HCT116 (cell line): ENCODE results near the gene GOLT1A. TPM values are rescaled to one million over a fixed set of nuclear protein-coding genes. Genes with fewer than 3 reads are reported as not detected.

ENCODE experiments used
- ATAC-seq: fragments of 200-7000 bp; cut with Tn5 transposase; 2 replicates; pipeline ENCODE4 v1.9.1; 2020; ENCODE audit warnings: mild to moderate bottlenecking, moderate library complexity
- BruUV-seq: library from RNA; stranded (reverse); fragments of 400-500 nt; replicated peaks from 2 replicates; lab custom pipeline; 2021; lab: Mats Ljungman, UMichigan
- CTCF ChIA-PET: fragments of 300-600 bp; sonication (Branson Sonifier 250); formaldehyde crosslinking; loops from one replicate; lab custom pipeline; 2021; ENCODE audit warnings: antibody characterized with exemption; lab: Charles Lee
- POLR2A ChIA-PET: fragments of 300-600, 350-600 bp; sonication (Branson Sonifier 250); formaldehyde crosslinking; loops from one replicate; lab custom pipeline; 2021; ENCODE audit warnings: antibody characterized with exemption; lab: Charles Lee
- RAD21 ChIA-PET, 2 experiments: fragments of 300-600 bp; sonication (Branson Sonifier 250); formaldehyde crosslinking; loops; one replicate each; lab custom pipeline; 2023; ENCODE audit warnings: low total read pairs in 2 of 2; ENCODE audit not compliant: uncharacterized antibody in 2 of 2, unreplicated experiment in 2 of 2, low non-redundant PET in 1 of 2; lab: Charles Lee
- DNase-seq: peaks from one replicate; pipeline ENCODE4 v3.0.0-alpha.2; 2010; ENCODE audit warnings: low read depth, low spot score
- H2AFZ ChIP-seq: fragments of 200-600 bp; shearing (Covaris generic), sonication (generic); 2 replicates; pipeline ENCODE4 v1.6.1; 2017; ENCODE audit warnings: low read depth, mixed run types, mixed read lengths, antibody characterized with exemption, low read length; ENCODE audit not compliant: poor library complexity, severe bottlenecking
- H3K27ac ChIP-seq: 2 replicates; pipeline ENCODE4 v1.5.1; 2012; ENCODE audit warnings: low read depth, low read length
- H3K27me3 ChIP-seq: fragments of 200-600 bp; sonication (generic); 2 replicates; pipeline ENCODE4 v1.6.1; 2016; ENCODE audit warnings: mixed run types, low read length, mixed read lengths; ENCODE audit not compliant: insufficient read depth
- H3K36me3 ChIP-seq, 2 experiments: fragments of 200-500 bp in 1 of 2; fragments of 200-600 bp in 1 of 2; sonication (Bioruptor generic) in 1 of 2; sonication (generic) in 1 of 2; 2 replicates each; pipeline versions ENCODE4 v1.5.1 to v1.6.1; 2014 to 2016; ENCODE audit warnings: low read length in 2 of 2, inconsistent platforms in 1 of 2, mixed read lengths in 1 of 2, mixed run types in 1 of 2; ENCODE audit not compliant: insufficient read depth in 2 of 2, control insufficient read depth in 1 of 2
- H3K4me1 ChIP-seq, 2 experiments: fragments of 200-600 bp in 1 of 2; sonication (generic) in 1 of 2; 2 replicates each; pipeline versions ENCODE4 v1.5.1 to v1.6.1; 2012 to 2017; ENCODE audit warnings: low read length in 2 of 2, inconsistent platforms in 1 of 2, mild to moderate bottlenecking in 1 of 2, mixed read lengths in 1 of 2, mixed run types in 1 of 2, moderate library complexity in 1 of 2; ENCODE audit not compliant: insufficient read depth in 2 of 2, control insufficient read depth in 1 of 2
- H3K4me2 ChIP-seq: fragments of 200-600 bp; sonication (generic); 2 replicates; pipeline ENCODE4 v1.6.1; 2017; ENCODE audit warnings: mixed run types, low read length, mixed read lengths
- H3K4me3 ChIP-seq, 2 experiments: fragments of 200-600 bp in 1 of 2; sonication (generic) in 1 of 2; replicated peaks in 1 of 2; 2 replicates each; pipeline ENCODE4 v1.5.1; 2011 to 2016; ENCODE audit warnings: low read length in 2 of 2, control low read depth in 1 of 2, low read depth in 1 of 2, mild to moderate bottlenecking in 1 of 2, mixed read lengths in 1 of 2, mixed run types in 1 of 2
- H3K79me2 ChIP-seq: fragments of 200-600 bp; sonication (generic); 2 replicates; pipeline ENCODE4 v1.6.1; 2017; ENCODE audit warnings: mild to moderate bottlenecking, mixed run types, low read length, moderate library complexity, mixed read lengths; ENCODE audit not compliant: insufficient read depth
- H3K9ac ChIP-seq: fragments of 200-600 bp; sonication (generic); 2 replicates; pipeline ENCODE4 v1.6.1; 2016; ENCODE audit warnings: low read length, mixed read lengths
- H3K9me2 ChIP-seq: fragments of 200-600 bp; sonication (generic), shearing (Covaris generic); 2 replicates; pipeline ENCODE4 v1.6.1; 2017; ENCODE audit warnings: mixed run types, mild to moderate bottlenecking, moderate library complexity; ENCODE audit not compliant: insufficient read depth
- H3K9me3 ChIP-seq, 2 experiments: fragments of 200-500 bp in 1 of 2; fragments of 200-600 bp in 1 of 2; sonication (Bioruptor generic) in 1 of 2; sonication (generic) in 1 of 2; 2 replicates each; pipeline ENCODE4 v1.6.1; 2014 to 2017; ENCODE audit warnings: low read length in 2 of 2, mixed read lengths in 2 of 2, inconsistent platforms in 1 of 2, low read depth in 1 of 2, mild to moderate bottlenecking in 1 of 2, mixed run types in 1 of 2, moderate library complexity in 1 of 2; ENCODE audit not compliant: control insufficient read depth in 1 of 2, insufficient read depth in 1 of 2
- H4K20me1 ChIP-seq: fragments of 200-600 bp; sonication (generic), shearing (Covaris generic); 2 replicates; pipeline ENCODE4 v1.6.1; 2017; ENCODE audit warnings: mixed run types, mild to moderate bottlenecking, moderate library complexity; ENCODE audit not compliant: insufficient read depth
- CBX3 ChIP-seq: IDR thresholded peaks from 2 replicates; pipeline ENCODE4 v1.6.1; 2012; ENCODE audit warnings: low read depth
- CTCF ChIP-seq, 3 experiments: fragments of 200-600 bp in 1 of 3; sonication (generic) in 1 of 3; IDR thresholded peaks in 2 of 3; conservative IDR thresholded peaks in 1 of 3; 2 replicates each; pipeline ENCODE4 v1.5.1; 2012 to 2017; ENCODE audit warnings: low read depth in 2 of 3, low read length in 2 of 3, antibody characterized with exemption in 1 of 3, borderline replicate concordance in 1 of 3, control low read depth in 1 of 3, mild to moderate bottlenecking in 1 of 3, mixed read lengths in 1 of 3, mixed run types in 1 of 3, moderate library complexity in 1 of 3; ENCODE audit not compliant: insufficient read depth in 1 of 3
- EGR1 ChIP-seq: IDR thresholded peaks from 2 replicates; pipeline ENCODE4 v1.6.1; 2012; ENCODE audit warnings: low read depth
- ELF1 ChIP-seq: IDR thresholded peaks from 2 replicates; pipeline ENCODE4 v1.6.1; 2012; ENCODE audit warnings: low read depth, borderline replicate concordance
- EZH2 ChIP-seq: fragments of 200-600 bp; sonication (generic); IDR thresholded peaks from 2 replicates; pipeline ENCODE4 v1.6.1; 2017; ENCODE audit warnings: antibody characterized with exemption, mixed run types
- EZH2phosphoT487 ChIP-seq: fragments of 200-600 bp; IDR thresholded peaks from 2 replicates; pipeline ENCODE4 v1.6.1; 2018; ENCODE audit warnings: antibody characterized with exemption, borderline replicate concordance
- JUND ChIP-seq: IDR thresholded peaks from 2 replicates; pipeline ENCODE4 v1.6.1; 2012
- POLR2A ChIP-seq: IDR thresholded peaks from 2 replicates; pipeline ENCODE4 v1.7.0; 2011; ENCODE audit warnings: borderline replicate concordance; ENCODE audit not compliant: insufficient read depth, insufficient read length; ENCODE audit errors: extremely low read depth
- POLR2AphosphoS5 ChIP-seq: IDR thresholded peaks from 2 replicates; pipeline ENCODE4 v1.6.1; 2011; ENCODE audit warnings: mild to moderate bottlenecking, low read depth, low read length, moderate library complexity
- SP1 ChIP-seq: IDR thresholded peaks from 2 replicates; pipeline ENCODE4 v1.6.1; 2012; ENCODE audit warnings: low read depth
- ZBTB33 ChIP-seq: IDR thresholded peaks from 2 replicates; pipeline ENCODE4 v1.6.1; 2011; ENCODE audit warnings: mild to moderate bottlenecking, low read length, moderate library complexity; ENCODE audit not compliant: insufficient replicate concordance; ENCODE audit errors: extremely low read depth
- ZFX ChIP-seq: fragments of 450-650 bp; IDR thresholded peaks from 2 replicates; pipeline ENCODE4 v1.6.1; 2017
- intact Hi-C: fragments of 100-400 bp; cut with micrococcal nuclease; formaldehyde crosslinking; loops from 2 replicates; pipeline ENCODE4 v1.10.0; 2022
- total RNA-seq: library from RNA; stranded (reverse); gene quantifications from one replicate; pipeline ENCODE4 v1.2.1, GENCODE V29; 2021; ENCODE audit not compliant: unreplicated experiment
- TF ChIP-seq, protein P1 (sequence below): IDR thresholded peaks from 2 replicates; pipeline ENCODE4 v1.6.1; 2012
- TF ChIP-seq, protein P2 (sequence below): IDR thresholded peaks from 2 replicates; pipeline ENCODE4 v1.6.1; 2012
- TF ChIP-seq, protein P3 (sequence below): IDR thresholded peaks from 2 replicates; pipeline ENCODE4 v1.6.1; 2012; ENCODE audit warnings: low read depth

The GOLT1A gene
- total RNA-seq, 1 experiment from 2014 or later = 8.0 TPM

- Histone ChIP-seq H2AFZ (no peak overlapping the region), H3K4me1 (no peaks in the 10 kb centered on the region), H4K20me1 (no peaks in the 10 kb centered on the region), H3K9me2 (no peaks in the 10 kb centered on the region), H3K79me2 (no peaks in the 10 kb centered on the region), H3K9me3 (no peaks in the 10 kb centered on the region), H3K27ac (no peak overlapping the region), H3K27me3 (no peaks in the 10 kb centered on the region), H3K4me3 (no peak overlapping the region), H3K4me2 (no peak overlapping the region), H3K36me3 (no peaks in the 10 kb centered on the region; a peak in 1 of 4 replicates), H3K9ac (no peak overlapping the region)
- no peak for DNase-seq
- ChIA-PET POLR2A (no interaction called here), RAD21 (no interaction called here), CTCF (interaction anchor here (1.2 kb wide), 1 partner anchor 144 kb away, joined by 4 read pairs; no protein-coding TSS in a partner anchor)
- TF ChIP-seq ZBTB33 (no peak), CBX3 (no peak), EGR1 (no peak), POLR2A (no peak), ZFX (no peak), CTCF (IDR thresholded peaks at IDR 0.05 in 2 of 3, conservative IDR thresholded peaks at IDR 0.05 in 1 of 3; ENCODE audit: borderline replicate concordance in 1 of 3, insufficient read depth in 1 of 3, low read depth in 2 of 3, low read length in 2 of 3) (no peak), POLR2AphosphoS5 (no peak), SP1 (no peak), ELF1 (no peak), EZH2phosphoT487 (no peak), EZH2 (no peak), JUND (no peak)
- TF ChIP-seq, protein P1, sequence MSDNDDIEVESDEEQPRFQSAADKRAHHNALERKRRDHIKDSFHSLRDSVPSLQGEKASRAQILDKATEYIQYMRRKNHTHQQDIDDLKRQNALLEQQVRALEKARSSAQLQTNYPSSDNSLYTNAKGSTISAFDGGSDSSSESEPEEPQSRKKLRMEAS = no peak
- TF ChIP-seq, protein P2, sequence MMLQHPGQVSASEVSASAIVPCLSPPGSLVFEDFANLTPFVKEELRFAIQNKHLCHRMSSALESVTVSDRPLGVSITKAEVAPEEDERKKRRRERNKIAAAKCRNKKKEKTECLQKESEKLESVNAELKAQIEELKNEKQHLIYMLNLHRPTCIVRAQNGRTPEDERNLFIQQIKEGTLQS = no peak
- TF ChIP-seq, protein P3, sequence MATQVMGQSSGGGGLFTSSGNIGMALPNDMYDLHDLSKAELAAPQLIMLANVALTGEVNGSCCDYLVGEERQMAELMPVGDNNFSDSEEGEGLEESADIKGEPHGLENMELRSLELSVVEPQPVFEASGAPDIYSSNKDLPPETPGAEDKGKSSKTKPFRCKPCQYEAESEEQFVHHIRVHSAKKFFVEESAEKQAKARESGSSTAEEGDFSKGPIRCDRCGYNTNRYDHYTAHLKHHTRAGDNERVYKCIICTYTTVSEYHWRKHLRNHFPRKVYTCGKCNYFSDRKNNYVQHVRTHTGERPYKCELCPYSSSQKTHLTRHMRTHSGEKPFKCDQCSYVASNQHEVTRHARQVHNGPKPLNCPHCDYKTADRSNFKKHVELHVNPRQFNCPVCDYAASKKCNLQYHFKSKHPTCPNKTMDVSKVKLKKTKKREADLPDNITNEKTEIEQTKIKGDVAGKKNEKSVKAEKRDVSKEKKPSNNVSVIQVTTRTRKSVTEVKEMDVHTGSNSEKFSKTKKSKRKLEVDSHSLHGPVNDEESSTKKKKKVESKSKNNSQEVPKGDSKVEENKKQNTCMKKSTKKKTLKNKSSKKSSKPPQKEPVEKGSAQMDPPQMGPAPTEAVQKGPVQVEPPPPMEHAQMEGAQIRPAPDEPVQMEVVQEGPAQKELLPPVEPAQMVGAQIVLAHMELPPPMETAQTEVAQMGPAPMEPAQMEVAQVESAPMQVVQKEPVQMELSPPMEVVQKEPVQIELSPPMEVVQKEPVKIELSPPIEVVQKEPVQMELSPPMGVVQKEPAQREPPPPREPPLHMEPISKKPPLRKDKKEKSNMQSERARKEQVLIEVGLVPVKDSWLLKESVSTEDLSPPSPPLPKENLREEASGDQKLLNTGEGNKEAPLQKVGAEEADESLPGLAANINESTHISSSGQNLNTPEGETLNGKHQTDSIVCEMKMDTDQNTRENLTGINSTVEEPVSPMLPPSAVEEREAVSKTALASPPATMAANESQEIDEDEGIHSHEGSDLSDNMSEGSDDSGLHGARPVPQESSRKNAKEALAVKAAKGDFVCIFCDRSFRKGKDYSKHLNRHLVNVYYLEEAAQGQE = no peak
- intact Hi-C loops = no loop called here
- no peak for ATAC-seq
- no TSS peak for BruUV-seq
Observed at GRCh38 chr1:204254031-204254661, 40.4 kb upstream of the GOLT1A start.
